Aorta (tissue), 5 donors: ENCODE data around the gene GPSM3. TPM values are rescaled to one million over a fixed set of nuclear protein-coding genes. Genes with fewer than 3 reads are reported as not detected.
"Not testable (repeated sequence)": the region's sequence is repeated elsewhere in the genome, so short reads cannot be mapped to it uniquely, and the experiment has no call there.

Source experiments
- ATAC-seq: fragments of 200-7000 bp; cut with Tn5 transposase; one replicate; pipeline ENCODE4 v1.9.1; 2022; ENCODE audit warnings: moderate library complexity; ENCODE audit not compliant: low FRiP score
- DNase-seq, 2 donors: peaks; one replicate each; pipeline ENCODE4 v3.0.0-alpha.2; 2020
- H3K27ac ChIP-seq, 2 donors: one replicate each; pipeline ENCODE4 v1.5.1; 2013; ENCODE audit warnings: low read length in 2 of 2, mild to moderate bottlenecking in 2 of 2, moderate library complexity in 2 of 2, control low read depth in 1 of 2, inconsistent platforms in 1 of 2, low read depth in 1 of 2
- H3K27me3 ChIP-seq, 2 donors: one replicate each; pipeline ENCODE4 v1.6.1; 2013; ENCODE audit warnings: control low read depth in 1 of 2, low read length in 1 of 2, mild to moderate bottlenecking in 1 of 2, moderate library complexity in 1 of 2; ENCODE audit not compliant: insufficient read depth in 2 of 2, control insufficient read depth in 1 of 2
- H3K36me3 ChIP-seq, 2 donors: one replicate each; pipeline ENCODE4 v1.6.1; 2013; ENCODE audit warnings: control low read depth in 1 of 2, low read length in 1 of 2, mild to moderate bottlenecking in 1 of 2; ENCODE audit not compliant: insufficient read depth in 2 of 2, control insufficient read depth in 1 of 2
- H3K4me1 ChIP-seq, 2 donors: one replicate each; pipeline ENCODE4 v1.6.1; 2013; ENCODE audit warnings: low read length in 2 of 2, control low read depth in 1 of 2, mild to moderate bottlenecking in 1 of 2, moderate library complexity in 1 of 2; ENCODE audit not compliant: insufficient read depth in 2 of 2, control insufficient read depth in 1 of 2
- H3K4me3 ChIP-seq, 2 donors: one replicate each; pipeline ENCODE4 v1.5.1; 2013; ENCODE audit warnings: low read length in 2 of 2, control low read depth in 1 of 2, mild to moderate bottlenecking in 1 of 2
- H3K9me3 ChIP-seq: one replicate; pipeline ENCODE4 v1.6.1; 2013; ENCODE audit warnings: mild to moderate bottlenecking, low read length; ENCODE audit not compliant: control insufficient read depth
- WGBS, 2 donors: extraction: QIAGEN DNeasy Blood & Tissue Kit; methylation state at CpG; one replicate each; pipeline ENCODE4 v1.1.7; 2013; 5-methylcytosine and 5-hydroxymethylcytosine counted together
- intact Hi-C, 2 donors: fragments of 100-400 bp; cut with DNase I; formaldehyde crosslinking; loops; one replicate each; pipeline versions ENCODE4 v1.14.2 to v1.15.0; 2022
- microRNA-seq, 2 donors: library from miRNA; unstranded; fragments of <30 nt; microRNA quantifications; one replicate each; pipeline ENCODE4 v1.2.0, GENCODE V29; 2020
- polyA plus RNA-seq, 2 donors: library from polyadenylated mRNA; stranded (reverse); fragments of 200-250 nt; gene quantifications; one replicate each; pipeline ENCODE4 v1.2.3, GENCODE V29; 2013
- total RNA-seq, 2 donors: library from RNA; stranded (reverse); fragmentation: NEBNext Ultra II Directional; extraction: Animal tissue kit (Norgen Biotek cat#: 25700); gene quantifications; one replicate each; pipeline ENCODE4 v1.2.1, GENCODE V29; 2021
- donor health status: healthy with polysubstance abuse.
- donor health status: Bipolar disorder and iron deficiency.
- donor health status: DM: no; HTN: no; CAD: no.
- donor health status: DM: no; HTN: no; CAD: no.
- donor health status: DM: yes; HTN: yes; CAD: no.

The GPSM3 gene
- total and polyA plus RNA-seq, 4 donors: 5.4 to 31.1 (median 23.2) TPM

GRCh38 chr6:32147401-32148132 lies 44.9 kb downstream of the GPSM3 start:
- WGBS, 2 donors: 90% methylated on average over 4 of the region's 4 CpGs

GRCh38 chr6:32146687-32147086 lies 45.8 kb downstream of the GPSM3 start:
- Histone ChIP-seq H3K27me3 (no peaks in the 10 kb centered on the region), H3K4me3 (no peak overlapping the region), H3K36me3 (no peaks in the 10 kb centered on the region), H3K27ac (no peak overlapping the region), H3K9me3 (no peaks in the 10 kb centered on the region), H3K4me1 (no peaks in the 10 kb centered on the region)
- DNase-seq (no peak), ATAC-seq (no peak)
- 27 to 34% methylated on average over 4 of the region's 4 CpGs for WGBS, 2 donors
- intact Hi-C loops: no loop called here

More at GRCh38 chr6:32147401-32148132, 44.9 kb downstream of the GPSM3 start:
- DNase-seq (peak; percentile 17 to 27), ATAC-seq (no peak)
- intact Hi-C loops: no loop called here
- no peak overlapping the region for H3K4me3 ChIP-seq
- H3K27ac ChIP-seq: no peak overlapping the region
- H3K9me3 ChIP-seq: no peaks in the 10 kb centered on the region
- H3K4me1 ChIP-seq: no peaks in the 10 kb centered on the region
- H3K27me3 ChIP-seq: no peaks in the 10 kb centered on the region
- H3K36me3 ChIP-seq: no peaks in the 10 kb centered on the region

GRCh38 chr6:32146287-32146686 lies 46.2 kb downstream of the GPSM3 start:
- intact Hi-C loops: no loop called here
- DNase-seq (no peak), ATAC-seq (no peak)
- WGBS, 2 donors: 61% methylated on average over 1 of the region's 1 CpG
- H3K9me3 ChIP-seq: no peaks in the 10 kb centered on the region
- no peaks in the 10 kb centered on the region for H3K4me1 ChIP-seq
- H3K36me3 ChIP-seq: no peaks in the 10 kb centered on the region
- no peak overlapping the region for H3K4me3 ChIP-seq
- H3K27ac ChIP-seq: no peak overlapping the region
- no peaks in the 10 kb centered on the region for H3K27me3 ChIP-seq

GRCh38 chr6:32144238-32144637 lies 48.2 kb downstream of the GPSM3 start:
- intact Hi-C loops, H3K4me3 ChIP-seq, H3K27me3 ChIP-seq, H3K36me3 ChIP-seq, H3K9me3 ChIP-seq, ATAC-seq, H3K4me1 ChIP-seq, H3K27ac ChIP-seq: not testable (repeated sequence)
- 80 to 85% methylated on average over 7 of the region's 7 CpGs for WGBS, 2 donors
- peak in 1 of 2 donors; percentile 4 for DNase-seq

Small RNAs within 50 kb of the gene (microRNA-seq; reads per million reads assigned to microRNA genes)
- gene MIR6721 (0.60 to 0.99 reads per million in 2 donors), gene MIR6833 (0 to 2.0 reads per million in 2 donors)

Other genes with a start within 250 kb of the GPSM3 start
- gene CFB, start 246.5 kb downstream of the GPSM3 start, total RNA-seq: 100 to 1,000 TPM in 1 of 2 donors, 10 to 100 TPM in 1; 56.7 to 141 TPM
- 10 to 100 TPM; 26.4 to 90.4 TPM for gene CFB, start 246.5 kb downstream of the GPSM3 start, polyA plus RNA-seq
- gene NELFE, start 233.7 kb downstream of the GPSM3 start, total RNA-seq: 10 to 100 TPM; 42.2 to 55.5 TPM
- gene NELFE, start 233.7 kb downstream of the GPSM3 start, polyA plus RNA-seq: 10 to 100 TPM; 61.9 to 71.5 TPM
- 10 to 100 TPM; 53.8 to 90.3 TPM for gene SKIC2, start 233.5 kb downstream of the GPSM3 start, total RNA-seq
- 100 to 1,000 TPM in 1 of 2 donors, 10 to 100 TPM in 1; 26.7 to 188 TPM for gene SKIC2, start 233.5 kb downstream of the GPSM3 start, polyA plus RNA-seq
- 10 to 100 TPM; 20.2 to 20.5 TPM for gene DXO, start 220.5 kb downstream of the GPSM3 start, total RNA-seq
- 10 to 100 TPM in 1 of 2 donors, 1 to 10 TPM in 1; 5.1 to 41.7 TPM for gene DXO, start 220.5 kb downstream of the GPSM3 start, polyA plus RNA-seq
- gene C4A, start 210.6 kb downstream of the GPSM3 start, total RNA-seq: 100 to 1,000 TPM; 146 to 258 TPM
- 10 to 100 TPM in 1 of 2 donors, 1 to 10 TPM in 1; 7.4 to 43.6 TPM for gene C4A, start 210.6 kb downstream of the GPSM3 start, polyA plus RNA-seq
- gene C4B, start 177.8 kb downstream of the GPSM3 start, total RNA-seq: 100 to 1,000 TPM; 149 to 225 TPM
- 10 to 100 TPM; 10.8 to 49.3 TPM for gene C4B, start 177.8 kb downstream of the GPSM3 start, polyA plus RNA-seq
- 1 to 10 TPM; 2.2 to 2.3 TPM for gene CYP21A2, start 154.2 kb downstream of the GPSM3 start, total RNA-seq
- 1 to 10 TPM in 1 of 2 donors, not detected in 1; 3.6 TPM for gene CYP21A2, start 154.2 kb downstream of the GPSM3 start, polyA plus RNA-seq
- gene TNXB, start 83.3 kb downstream of the GPSM3 start, total RNA-seq: 100 to 1,000 TPM; 146 to 441 TPM
- gene TNXB, start 83.3 kb downstream of the GPSM3 start, polyA plus RNA-seq: 10 to 100 TPM; 11.1 to 86.1 TPM
- 10 to 100 TPM; 56.2 to 90.9 TPM for gene ATF6B, start 64.4 kb downstream of the GPSM3 start, total RNA-seq
- gene ATF6B, start 64.4 kb downstream of the GPSM3 start, polyA plus RNA-seq: 10 to 100 TPM; 12.9 to 93.1 TPM
- 1 to 10 TPM; 1.9 to 4.7 TPM for gene FKBPL, start 62.4 kb downstream of the GPSM3 start, total RNA-seq
- gene FKBPL, start 62.4 kb downstream of the GPSM3 start, polyA plus RNA-seq: 1 to 10 TPM; 3.4 to 4.8 TPM
- 1 to 10 TPM; 3.6 to 7.0 TPM for gene PRRT1, start 40.7 kb downstream of the GPSM3 start, total RNA-seq
- 10 to 100 TPM in 1 of 2 donors, 1 to 10 TPM in 1; 4.6 to 12.5 TPM for gene PRRT1, start 40.7 kb downstream of the GPSM3 start, polyA plus RNA-seq
- gene PPT2, start 38.5 kb downstream of the GPSM3 start, total RNA-seq: 10 to 100 TPM; 26.0 to 37.6 TPM
- gene PPT2, start 38.5 kb downstream of the GPSM3 start, polyA plus RNA-seq: 10 to 100 TPM in 1 of 2 donors, 1 to 10 TPM in 1; 4.3 to 29.7 TPM
- gene EGFL8, start 28.0 kb downstream of the GPSM3 start, total RNA-seq: 10 to 100 TPM; 20.7 to 38.8 TPM
- 100 to 1,000 TPM in 1 of 2 donors, 1 to 10 TPM in 1; 3.9 to 138 TPM for gene EGFL8, start 28.0 kb downstream of the GPSM3 start, polyA plus RNA-seq
- 10 to 100 TPM; 36.2 to 41.7 TPM for gene AGPAT1, start 16.6 kb downstream of the GPSM3 start, total RNA-seq
- gene AGPAT1, start 16.6 kb downstream of the GPSM3 start, polyA plus RNA-seq: 10 to 100 TPM; 42.9 to 54.8 TPM
- gene RNF5, start 14.2 kb downstream of the GPSM3 start, total RNA-seq: 10 to 100 TPM; 35.0 to 44.5 TPM
- 100 to 1,000 TPM in 1 of 2 donors, 10 to 100 TPM in 1; 64.1 to 109 TPM for gene RNF5, start 14.2 kb downstream of the GPSM3 start, polyA plus RNA-seq
- 10 to 100 TPM in 1 of 2 donors, 1 to 10 TPM in 1; 6.4 to 12.7 TPM for gene AGER, start 8.4 kb downstream of the GPSM3 start, total RNA-seq
- 10 to 100 TPM in 1 of 2 donors, 1 to 10 TPM in 1; 1.4 to 16.5 TPM for gene AGER, start 8.4 kb downstream of the GPSM3 start, polyA plus RNA-seq
- 10 to 100 TPM; 66.0 to 91.2 TPM for gene PBX2, start 2.4 kb downstream of the GPSM3 start, total RNA-seq
- 10 to 100 TPM; 11.5 to 64.0 TPM for gene PBX2, start 2.4 kb downstream of the GPSM3 start, polyA plus RNA-seq
- gene NOTCH4, start 31.4 kb upstream of the GPSM3 start, total RNA-seq: 10 to 100 TPM; 35.2 to 64.4 TPM
- gene NOTCH4, start 31.4 kb upstream of the GPSM3 start, polyA plus RNA-seq: 1 to 10 TPM; 4.0 to 7.3 TPM
- not detected for gene TSBP1, start 179.3 kb upstream of the GPSM3 start, total RNA-seq
- not detected for gene TSBP1, start 179.3 kb upstream of the GPSM3 start, polyA plus RNA-seq
- not detected for gene BTNL2, start 214.5 kb upstream of the GPSM3 start, total RNA-seq
- not detected for gene BTNL2, start 214.5 kb upstream of the GPSM3 start, polyA plus RNA-seq
- 100 to 1,000 TPM; 274 to 605 TPM for gene HLA-DRA, start 247.2 kb upstream of the GPSM3 start, total RNA-seq
- gene HLA-DRA, start 247.2 kb upstream of the GPSM3 start, polyA plus RNA-seq: 100 to 1,000 TPM in 1 of 2 donors, 10 to 100 TPM in 1; 64.0 to 382 TPM